Mesenchymal stem cell (in vitro differentiated cells and primary cell): Measurements from ENCODE around the gene KSR1.
A peak's percentile ranks its signal among the peaks of the same experiment; 100 is the strongest.

ENCODE experiments used
- DNase-seq: peaks from one replicate; pipeline ENCODE4 v3.0.0-alpha.2; 2013
- H2AFZ ChIP-seq: one replicate; pipeline ENCODE4 v1.6.1; 2013; ENCODE audit warnings: low read depth, mild to moderate bottlenecking, control low read depth, inconsistent platforms, low read length, moderate library complexity
- H2AK5ac ChIP-seq: 2 replicates; pipeline ENCODE4 v1.6.1; 2013; ENCODE audit warnings: low read length, moderate library complexity, mild to moderate bottlenecking, inconsistent platforms; ENCODE audit not compliant: severe bottlenecking
- H2BK120ac ChIP-seq: one replicate; pipeline ENCODE4 v1.6.1; 2013; ENCODE audit warnings: low read depth, mild to moderate bottlenecking, inconsistent platforms, low read length, moderate library complexity
- H2BK12ac ChIP-seq, 2 experiments: one replicate each; pipeline ENCODE4 v1.6.1; 2013; ENCODE audit warnings: inconsistent platforms in 2 of 2, low read length in 2 of 2, mild to moderate bottlenecking in 2 of 2, moderate library complexity in 2 of 2, control low read depth in 1 of 2
- H2BK15ac ChIP-seq: one replicate; pipeline ENCODE4 v1.6.1; 2013; ENCODE audit warnings: mild to moderate bottlenecking, low read depth, inconsistent platforms; ENCODE audit not compliant: poor library complexity, severe bottlenecking
- H2BK5ac ChIP-seq: 2 replicates; pipeline ENCODE4 v1.6.1; 2013; ENCODE audit warnings: low read depth, mild to moderate bottlenecking, low read length, control low read depth, inconsistent platforms; ENCODE audit not compliant: poor library complexity, severe bottlenecking
- H3K14ac ChIP-seq, 2 experiments: one replicate each; pipeline ENCODE4 v1.6.1; 2013; ENCODE audit warnings: inconsistent platforms in 2 of 2, low read length in 2 of 2, control low read depth in 1 of 2, mild to moderate bottlenecking in 1 of 2, moderate library complexity in 1 of 2
- H3K18ac ChIP-seq, 2 experiments: one replicate each; pipeline ENCODE4 v1.6.1; 2013; ENCODE audit warnings: inconsistent platforms in 2 of 2, low read length in 2 of 2, control low read depth in 1 of 2, low read depth in 1 of 2, mild to moderate bottlenecking in 1 of 2
- H3K23ac ChIP-seq, 2 experiments: one replicate each; pipeline ENCODE4 v1.6.1; 2013; ENCODE audit warnings: inconsistent platforms in 2 of 2, low read length in 2 of 2, mild to moderate bottlenecking in 2 of 2, moderate library complexity in 2 of 2, control low read depth in 1 of 2
- H3K27ac ChIP-seq: 2 replicates; pipeline ENCODE4 v1.5.1; 2013; ENCODE audit warnings: mild to moderate bottlenecking, moderate library complexity, low read length, control low read depth, inconsistent platforms; ENCODE audit not compliant: poor library complexity, severe bottlenecking
- H3K27me3 ChIP-seq, 2 experiments: 2 replicates each; pipeline versions ENCODE4 v1.6.1 to v1.7.0; 2013; ENCODE audit warnings: low read length in 2 of 2, mild to moderate bottlenecking in 2 of 2, moderate library complexity in 2 of 2, control low read depth in 1 of 2, inconsistent platforms in 1 of 2; ENCODE audit not compliant: control insufficient read depth in 1 of 2, insufficient read depth in 1 of 2
- H3K36me3 ChIP-seq, 2 experiments: 2 replicates each; pipeline versions ENCODE4 v1.6.1 to v1.7.0; 2013; ENCODE audit warnings: low read length in 2 of 2, control low read depth in 1 of 2, inconsistent platforms in 1 of 2, low read depth in 1 of 2, mild to moderate bottlenecking in 1 of 2; ENCODE audit not compliant: insufficient read depth in 2 of 2, control insufficient read depth in 1 of 2
- H3K4ac ChIP-seq, 2 experiments: one replicate each; pipeline ENCODE4 v1.6.1; 2013; ENCODE audit warnings: inconsistent platforms in 2 of 2, low read length in 2 of 2, mild to moderate bottlenecking in 2 of 2, moderate library complexity in 2 of 2, control low read depth in 1 of 2, low read depth in 1 of 2
- H3K4me1 ChIP-seq: 2 replicates; pipeline ENCODE4 v1.6.1; 2013; ENCODE audit warnings: low read depth, low read length, control low read depth; ENCODE audit not compliant: control insufficient read depth, insufficient read depth
- H3K4me2 ChIP-seq: 2 replicates; pipeline ENCODE4 v1.6.1; 2013; ENCODE audit warnings: low read length, mild to moderate bottlenecking, inconsistent platforms; ENCODE audit not compliant: poor library complexity, severe bottlenecking
- H3K4me3 ChIP-seq, 2 experiments: 2 replicates each; pipeline versions ENCODE4 v1.5.1 to v1.7.0; 2013; ENCODE audit warnings: low read length in 2 of 2, mild to moderate bottlenecking in 2 of 2, control low read depth in 1 of 2, low read depth in 1 of 2; ENCODE audit not compliant: insufficient read depth in 1 of 2
- H3K79me1 ChIP-seq: replicated peaks from 2 replicates; pipeline ENCODE4 v1.6.1; 2013; ENCODE audit warnings: mild to moderate bottlenecking, control low read depth, low read length, inconsistent platforms; ENCODE audit not compliant: poor library complexity, severe bottlenecking
- H3K9ac ChIP-seq: 2 replicates; pipeline ENCODE4 v1.7.0; 2013; ENCODE audit warnings: mild to moderate bottlenecking, low read length, moderate library complexity
- H3K9me3 ChIP-seq: 2 replicates; pipeline ENCODE4 v1.7.0; 2013; ENCODE audit warnings: mild to moderate bottlenecking, low read length; ENCODE audit not compliant: control insufficient read depth
- H4K8ac ChIP-seq: one replicate; pipeline ENCODE4 v1.6.1; 2013; ENCODE audit warnings: inconsistent platforms, mild to moderate bottlenecking, low read length, moderate library complexity
- H4K91ac ChIP-seq: one replicate; pipeline ENCODE4 v1.6.1; 2013; ENCODE audit warnings: mild to moderate bottlenecking, low read length, inconsistent platforms
- WGBS: methylation state at CpG from one replicate; pipeline ENCODE4 v1.1.7; 2013; ENCODE audit warnings: mixed read lengths; 5-methylcytosine and 5-hydroxymethylcytosine counted together

KSR1 gene

DNA sequence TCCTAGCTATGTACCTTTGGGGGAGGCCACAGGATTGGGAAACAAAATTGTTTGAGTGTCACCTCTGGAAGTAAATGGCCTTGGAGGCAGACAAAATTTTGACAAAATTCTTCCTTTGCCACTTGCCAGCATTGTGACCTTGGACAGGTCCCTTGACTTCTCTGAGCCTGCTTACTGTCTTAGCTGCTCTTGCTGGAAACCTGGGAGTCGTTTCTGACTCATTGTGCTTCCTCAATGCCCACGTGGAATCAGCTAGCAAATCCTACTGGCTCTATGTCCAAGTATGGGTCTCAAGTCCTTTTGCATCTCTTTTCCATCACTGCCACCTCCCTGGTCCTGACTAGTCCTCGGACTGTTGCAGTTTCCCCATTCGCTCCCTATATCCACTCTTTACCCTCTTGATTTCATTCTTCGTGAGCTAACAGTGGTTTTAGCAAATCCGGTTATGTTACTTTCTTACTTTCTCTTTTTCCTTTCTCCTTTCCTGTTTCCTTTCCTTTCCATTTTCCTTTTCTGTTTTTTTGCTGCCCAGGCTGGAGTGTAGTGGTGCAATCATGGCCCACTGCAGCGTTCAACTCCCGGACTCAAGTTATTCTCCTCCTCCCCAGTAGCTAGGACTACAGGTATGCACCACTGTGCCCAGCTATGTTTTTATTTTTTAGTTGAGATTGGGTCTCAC, 106.7 kb downstream of the KSR1 start:
- H2BK12ac ChIP-seq, result peak overlapping the region in 1 of 2 experiments; percentile 32

DNA sequence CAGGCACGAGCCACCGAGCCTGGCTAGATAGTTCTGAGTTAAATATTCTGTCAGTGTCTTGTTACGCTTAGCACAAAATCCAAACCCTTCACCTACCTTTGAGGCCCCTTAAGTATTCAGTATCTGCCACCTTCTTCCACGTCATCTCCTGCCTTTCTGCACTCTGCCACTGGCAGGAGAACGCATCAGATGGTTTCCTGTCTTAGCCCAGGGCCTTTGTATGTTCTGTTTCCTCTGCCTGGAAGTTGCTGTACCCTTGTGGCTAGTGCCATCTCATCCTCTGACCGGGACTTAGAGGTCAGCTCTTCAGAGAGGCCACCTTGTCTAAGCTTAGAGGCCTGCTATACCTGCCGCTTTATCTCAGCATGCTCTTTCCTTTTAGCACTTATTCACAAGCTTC, 107.3 kb downstream of the KSR1 start:
- Histone ChIP-seq H3K4me2 (no peak overlapping the region), H3K4ac (no peak overlapping the region), H2AFZ (no peak overlapping the region), H2BK120ac (no peak overlapping the region), H3K23ac (no peak overlapping the region), H3K4me3 (no peak overlapping the region), H4K91ac (no peak overlapping the region), H2AK5ac (no peak overlapping the region), H3K9me3 (no peaks in the 10 kb centered on the region), H3K14ac (no peak overlapping the region), H2BK12ac (no peak overlapping the region), H2BK15ac (no peak overlapping the region), H3K27ac (no peak overlapping the region), H3K79me1 (peaks cover 36% of the 10 kb centered on the region), H3K4me1 (peaks cover 32% of the 10 kb centered on the region), H3K36me3 (peaks cover 0 to 6% of the 10 kb centered on the region in 2 experiments), H2BK5ac (no peak overlapping the region), H3K9ac (no peak overlapping the region), H3K27me3 (no peaks in the 10 kb centered on the region), H3K18ac (no peak overlapping the region), H4K8ac (no peak overlapping the region)
- DNase-seq, result no peak
- WGBS, result 94% methylated on average over 6 of the region's 7 CpGs

More for the DNA sequence above, 106.7 kb downstream of the KSR1 start:
- Histone ChIP-seq H2AFZ (no peak overlapping the region), H3K4me1 (peaks cover 32% of the 10 kb centered on the region), H3K4ac (no peak overlapping the region), H4K8ac (no peak overlapping the region), H3K9me3 (no peaks in the 10 kb centered on the region), H3K9ac (no peak overlapping the region), H3K4me2 (no peak overlapping the region), H3K4me3 (no peak overlapping the region), H3K14ac (no peak overlapping the region), H2BK5ac (no peak overlapping the region), H3K27ac (no peak overlapping the region), H3K36me3 (peaks cover 0 to 9% of the 10 kb centered on the region in 2 experiments), H2BK120ac (no peak overlapping the region), H2AK5ac (no peak overlapping the region), H3K27me3 (no peaks in the 10 kb centered on the region), H4K91ac (no peak overlapping the region), H3K23ac (peak overlapping the region in 1 of 2 experiments; percentile 16), H2BK15ac (no peak overlapping the region), H3K18ac (no peak overlapping the region), H3K79me1 (peaks cover 30% of the 10 kb centered on the region)
- no peak for DNase-seq
- 86% methylated on average over 6 of the region's 8 CpGs for WGBS

DNA sequence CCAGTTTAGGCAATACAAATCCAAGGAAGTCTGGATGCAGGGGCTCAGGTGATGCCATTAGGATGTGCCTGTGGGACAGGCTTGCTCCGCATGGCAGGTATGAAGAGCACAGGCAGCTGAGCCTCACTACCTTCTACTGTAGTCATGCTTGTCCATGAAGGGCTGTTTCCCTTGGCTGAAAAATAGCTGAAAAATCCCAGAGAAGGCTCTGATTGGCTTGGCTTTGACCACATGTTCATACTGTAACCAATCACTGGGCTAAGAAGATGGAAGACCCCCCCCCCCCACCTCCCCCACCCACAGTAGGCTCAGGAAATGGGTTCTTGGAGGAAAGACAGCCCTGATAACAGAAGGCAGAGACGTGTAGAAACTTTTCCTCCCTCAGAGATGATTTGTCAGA, 108.2 kb downstream of the KSR1 start:
- 58% methylated on average over 2 of the region's 2 CpGs for WGBS
- Histone ChIP-seq H2AFZ (no peak overlapping the region), H4K8ac (no peak overlapping the region), H3K23ac (no peak overlapping the region), H2AK5ac (no peak overlapping the region), H2BK12ac (no peak overlapping the region), H3K27me3 (no peaks in the 10 kb centered on the region), H3K4ac (no peak overlapping the region), H2BK5ac (no peak overlapping the region), H3K4me1 (peaks cover 28% of the 10 kb centered on the region), H3K27ac (no peak overlapping the region), H2BK120ac (no peak overlapping the region), H3K4me2 (no peak overlapping the region), H3K36me3 (peaks cover 0 to 7% of the 10 kb centered on the region in 2 experiments), H4K91ac (no peak overlapping the region), H3K4me3 (no peak overlapping the region), H2BK15ac (no peak overlapping the region), H3K79me1 (peaks cover 38% of the 10 kb centered on the region), H3K14ac (no peak overlapping the region), H3K18ac (no peak overlapping the region), H3K9me3 (no peaks in the 10 kb centered on the region), H3K9ac (no peak overlapping the region)
- no peak for DNase-seq

DNA sequence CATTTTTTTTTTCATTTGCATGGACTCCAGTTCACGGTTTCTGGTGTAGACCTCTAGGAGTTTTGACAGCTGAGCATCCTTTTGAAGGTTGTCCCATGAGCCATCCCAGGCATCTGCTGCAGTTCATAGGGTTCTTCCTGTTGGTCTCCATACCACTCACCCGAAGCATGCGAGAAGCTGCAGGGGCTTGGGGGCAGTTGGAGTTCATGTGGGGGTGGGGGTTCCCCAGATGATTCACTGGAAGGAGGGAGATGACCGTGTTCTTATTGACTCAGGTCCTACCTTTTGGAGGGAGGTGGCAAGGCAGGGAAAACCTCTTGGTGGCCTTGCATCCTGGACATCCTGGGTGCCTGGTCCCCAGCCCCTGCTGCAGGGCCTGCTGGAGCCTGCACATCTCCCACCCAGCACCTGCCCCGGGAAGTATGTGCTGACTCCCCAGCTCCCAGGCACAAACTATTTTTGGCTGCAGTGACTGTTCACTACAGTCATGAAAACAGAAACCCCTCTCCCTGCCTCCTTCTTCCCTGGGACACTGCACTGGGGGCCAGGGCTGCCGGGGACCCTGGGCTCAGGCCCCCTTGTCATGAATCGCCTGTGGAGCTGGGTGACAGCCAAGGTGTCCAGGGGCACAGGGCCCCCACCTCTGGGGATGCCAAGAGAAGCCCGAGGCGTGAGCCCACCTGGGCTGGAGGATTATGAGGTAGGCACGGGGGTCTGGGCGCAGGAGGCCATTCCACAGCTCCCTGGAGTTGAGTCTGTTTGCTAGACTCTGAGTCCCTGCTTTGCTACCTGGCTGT, 109.8 kb downstream of the KSR1 start:
- peaks cover 52% of the 10 kb centered on the region for H3K79me1 ChIP-seq
- no peak overlapping the region for H2BK12ac ChIP-seq
- no peak overlapping the region for H4K8ac ChIP-seq
- 86% methylated on average over 11 of the region's 11 CpGs for WGBS
- no peak overlapping the region for H2BK15ac ChIP-seq
- peaks cover 20% of the 10 kb centered on the region for H3K4me1 ChIP-seq
- H2BK120ac ChIP-seq, result no peak overlapping the region
- H3K4ac ChIP-seq, result no peak overlapping the region
- H2AFZ ChIP-seq, result no peak overlapping the region
- H3K4me2 ChIP-seq, result no peak overlapping the region
- peaks cover 0 to 7% of the 10 kb centered on the region in 2 experiments for H3K36me3 ChIP-seq
- H3K4me3 ChIP-seq, result no peak overlapping the region
- H3K27ac ChIP-seq, result no peak overlapping the region
- no peak overlapping the region for H4K91ac ChIP-seq
- no peaks in the 10 kb centered on the region for H3K9me3 ChIP-seq
- no peak overlapping the region for H3K23ac ChIP-seq
- no peak overlapping the region for H2BK5ac ChIP-seq
- no peaks in the 10 kb centered on the region for H3K27me3 ChIP-seq
- no peak overlapping the region for H3K14ac ChIP-seq
- DNase-seq, result no peak
- H3K18ac ChIP-seq, result no peak overlapping the region
- H3K9ac ChIP-seq, result no peak overlapping the region
- no peak overlapping the region for H2AK5ac ChIP-seq
